Dermis microvascular lymphatic vessel endothelial cell (primary cell): ENCODE measurements around the gene SNED1. TPM values are rescaled to one million over a fixed set of nuclear protein-coding genes. Genes with fewer than 3 reads are reported as not detected.

ENCODE experiments used
- DNase-seq, 2 donors: peaks; one replicate each; pipeline versions ENCODE4 v3.0.0 to v3.0.0-alpha.2; 2010; ENCODE audit warnings: low read depth in 2 of 2
- total RNA-seq: library from RNA; depleted of rRNA; stranded (reverse); fragments of >200 nt; gene quantifications from 2 replicates; pipeline ENCODE4 v1.2.1, GENCODE V29; 2014

The SNED1 gene
- total RNA-seq, 1 donor from 2014 or later: 8.6 TPM

GRCh38 chr2:240960309-240960970 is 38.0 kb upstream of the SNED1 start:
- peak; percentile 12 to 21 for DNase-seq

- no peak for DNase-seq
Measured at GRCh38 chr2:240960971-240961876, 37.2 kb upstream of the SNED1 start.

- no peak for DNase-seq
Measured at GRCh38 chr2:240961910-240962299, 36.5 kb upstream of the SNED1 start.

- DNase-seq: peak; percentile 31 to 36
Measured at GRCh38 chr2:240962300-240963064, 35.9 kb upstream of the SNED1 start.

GRCh38 chr2:240963065-240963867 is 35.2 kb upstream of the SNED1 start:
- DNase-seq: no peak

- no peak for DNase-seq
Measured at GRCh38 chr2:240963868-240964703, 34.3 kb upstream of the SNED1 start.

- DNase-seq: no peak
Measured at GRCh38 chr2:240964704-240965295, 33.6 kb upstream of the SNED1 start.

GRCh38 chr2:240965296-240965904 is 33.0 kb upstream of the SNED1 start:
- DNase-seq: no peak

GRCh38 chr2:240965905-240966456 is 32.4 kb upstream of the SNED1 start:
- no peak for DNase-seq

GRCh38 chr2:240966457-240966905 is 31.9 kb upstream of the SNED1 start:
- no peak for DNase-seq

GRCh38 chr2:240966906-240967680 is 31.3 kb upstream of the SNED1 start:
- no peak for DNase-seq

GRCh38 chr2:240967681-240968621 is 30.5 kb upstream of the SNED1 start:
- DNase-seq: no peak

GRCh38 chr2:240968731-240969624 is 29.4 kb upstream of the SNED1 start:
- DNase-seq: no peak

GRCh38 chr2:240970104-240970503 is 28.3 kb upstream of the SNED1 start:
- no peak for DNase-seq

- no peak for DNase-seq
Measured at GRCh38 chr2:240970816-240971215, 27.6 kb upstream of the SNED1 start.

- no peak for DNase-seq
Measured at GRCh38 chr2:240972201-240972600, 26.2 kb upstream of the SNED1 start.
